K562 (cell line): Measurements from ENCODE around the gene MRPS31. TPM values are rescaled to one million over a fixed set of nuclear protein-coding genes. Genes with fewer than 3 reads are reported as not detected.
"Not testable (repeated sequence)": the region's sequence is repeated elsewhere in the genome, so short reads cannot be mapped to it uniquely, and the experiment has no call there.

Source experiments
- ATAC-seq: fragments of 200-7000 bp; cut with Tn5 transposase; 3 replicates; pipeline ENCODE4 v1.9.1; 2020; ENCODE audit warnings: moderate library complexity
- BruUV-seq: library from RNA; stranded (reverse); fragments of 400-500 nt; replicated peaks from 2 replicates; lab custom pipeline; 2021; lab: Mats Ljungman, UMichigan
- CTCF ChIA-PET: fragments of 300-600 bp; formaldehyde crosslinking; extraction: SDS; loops from one replicate; lab custom pipeline; 2021; ENCODE audit warnings: low intra/inter-chr PET ratio; lab: Yijun Ruan, JAX
- POLR2A ChIA-PET: fragments of 300-600, 350-650 bp; sonication (Branson Sonifier 250); formaldehyde crosslinking; extraction: SDS; loops from one replicate; lab custom pipeline; 2021; ENCODE audit warnings: antibody characterized with exemption, inconsistent platforms; lab: Yijun Ruan, JAX
- DNase-seq, 4 experiments: peaks; one replicate each; pipeline versions ENCODE4 v3.0.0 to v3.0.0-alpha.2; 2011 to 2018; ENCODE audit warnings: low spot score in 3 of 4, mixed read lengths in 3 of 4; ENCODE audit errors: extremely low read depth in 1 of 4
- FAIRE-seq: peaks from 2 replicates; lab custom pipeline; 2011; peaks lifted over from hg19 to GRCh38; lab: Jason Lieb, UNC
- H2AFZ ChIP-seq: 2 replicates; pipeline ENCODE4 v1.6.0; 2011; ENCODE audit warnings: low read depth, low read length, control low read depth, inconsistent platforms
- H3K27ac ChIP-seq: fragments of 200-600 bp; 3 replicates; pipeline ENCODE4 v1.8.0; 2011; ENCODE audit warnings: low read depth, mild to moderate bottlenecking, control low read depth, inconsistent platforms, low read length, moderate library complexity, mixed read lengths; ENCODE audit errors: extremely low read depth
- H3K27me3 ChIP-seq, 2 experiments: fragments of 300-600 bp in 1 of 2; 2 replicates in 1 of 2; 3 replicates in 1 of 2; pipeline versions ENCODE4 v1.6.0 to v1.8.0; 2011; ENCODE audit warnings: inconsistent platforms in 2 of 2, low read length in 2 of 2, mild to moderate bottlenecking in 1 of 2, mixed read lengths in 1 of 2, moderate library complexity in 1 of 2; ENCODE audit not compliant: control insufficient read depth in 2 of 2, insufficient read depth in 2 of 2
- H3K36me3 ChIP-seq: fragments of 300-600 bp; 3 replicates; pipeline ENCODE4 v1.8.0; 2011; ENCODE audit warnings: mild to moderate bottlenecking, low read length, inconsistent platforms; ENCODE audit not compliant: control insufficient read depth, insufficient read depth
- H3K4me1 ChIP-seq, 2 experiments: fragments of 200-600 bp in 1 of 2; replicated peaks in 1 of 2; 2 replicates in 1 of 2; 3 replicates in 1 of 2; pipeline versions ENCODE4 v1.5.1 to v1.8.0; 2011; ENCODE audit warnings: inconsistent platforms in 2 of 2, low read length in 2 of 2, mild to moderate bottlenecking in 1 of 2, mixed read lengths in 1 of 2, moderate library complexity in 1 of 2; ENCODE audit not compliant: control insufficient read depth in 2 of 2, insufficient read depth in 2 of 2
- H3K4me2 ChIP-seq: 2 replicates; pipeline ENCODE4 v1.6.1; 2011; ENCODE audit warnings: low read length, control low read depth, inconsistent platforms, mixed read lengths; ENCODE audit not compliant: insufficient read depth
- H3K4me3 ChIP-seq: fragments of 200-600 bp; sonication (generic), shearing (Covaris generic); 2 replicates; pipeline ENCODE4 v1.5.1; 2016; ENCODE audit warnings: control low read depth, inconsistent platforms
- H3K79me2 ChIP-seq: fragments of 200-600 bp; 3 replicates; pipeline ENCODE4 v1.8.0; 2011; ENCODE audit warnings: low read length, inconsistent platforms; ENCODE audit not compliant: control insufficient read depth, insufficient read depth
- H3K9ac ChIP-seq, 2 experiments: 2 replicates each; pipeline versions ENCODE4 v1.6.0 to v1.6.1; 2011; ENCODE audit warnings: low read depth in 2 of 2, low read length in 2 of 2, control low read depth in 1 of 2, inconsistent platforms in 1 of 2, mild to moderate bottlenecking in 1 of 2, mixed read lengths in 1 of 2; ENCODE audit not compliant: insufficient read depth in 1 of 2
- H3K9me1 ChIP-seq: one replicate; pipeline ENCODE4 v1.6.0; 2011; ENCODE audit warnings: inconsistent platforms, mild to moderate bottlenecking, low read length, moderate library complexity; ENCODE audit not compliant: control insufficient read depth, insufficient read depth
- H3K9me3 ChIP-seq: replicated peaks from 2 replicates; pipeline ENCODE4 v1.5.1; 2011; ENCODE audit warnings: low read depth, low read length, inconsistent platforms; ENCODE audit not compliant: control insufficient read depth, insufficient read depth
- H4K20me1 ChIP-seq: replicated peaks from 2 replicates; pipeline ENCODE4 v1.6.1; 2011; ENCODE audit warnings: low read length, inconsistent platforms, mixed read lengths; ENCODE audit not compliant: control insufficient read depth, insufficient read depth
- RFX7 ChIP-seq: fragments of 250-450 bp; sonication (Bioruptor Pico); IDR thresholded peaks from 2 replicates; pipeline ENCODE4 v1.5.1; 2021; ENCODE audit warnings: mild to moderate bottlenecking
- ZBTB8A ChIP-seq: fragments of 450-650 bp; IDR thresholded peaks from 2 replicates; pipeline ENCODE4 v1.6.1; 2018; ENCODE audit warnings: mild to moderate bottlenecking, moderate library complexity; ENCODE audit not compliant: partially characterized antibody
- ZNF311 ChIP-seq: fragments of 250-450 bp; sonication (Bioruptor Pico); IDR thresholded peaks from 2 replicates; pipeline ENCODE4 v1.4.0; 2020; ENCODE audit warnings: mild to moderate bottlenecking, moderate library complexity
- WGBS: fragments of 100-300 bp; shearing (Covaris generic); methylation state at CpG from one replicate; pipeline ENCODE4 v1.1.6; 2016; ENCODE audit warnings: low coverage, mixed read lengths; ENCODE audit not compliant: insufficient coverage; ENCODE audit errors: missing lambda C conversion rate; 5-methylcytosine and 5-hydroxymethylcytosine counted together
- in situ Hi-C: fragments of 300-500 bp; cut with MboI; formaldehyde crosslinking; loops from 4 replicates; pipeline ENCODE4 v1.15.0; 2018; ENCODE audit warnings: inconsistent platforms, mixed read lengths
- intact Hi-C: fragments of 100-400 bp; cut with micrococcal nuclease; formaldehyde crosslinking; loops from 2 replicates; pipeline ENCODE4 v1.14.2; 2022
- polyA plus RNA-seq, 8 experiments: library from polyadenylated mRNA; depleted of rRNA in 4 of 8; stranded (reverse) in 5 of 8; unstranded in 3 of 8; fragments of >200 nt; fragmentation: Nextera tagmentation in 2 of 8; fragmentation: Illumina TruSeq in 1 of 8; extraction: Ambion mirVana in 2 of 8; extraction: Trizol in 1 of 8; gene quantifications; 2 replicates each; pipeline versions ENCODE4 v1.2.1 to v1.2.3, GENCODE V29; 2011 to 2014; ENCODE audit warnings: inconsistent platforms in 1 of 8, missing spikeins in 1 of 8
- total RNA-seq, 7 experiments: library from RNA; depleted of rRNA in 6 of 7; stranded (reverse); fragments of >200 nt in 6 of 7; fragmentation: Illumina TruSeq in 2 of 7; extraction: Trizol in 2 of 7; gene quantifications; 2 replicates each; pipeline versions ENCODE4 v1.2.1 to v1.2.3, GENCODE V29; 2011 to 2021; ENCODE audit warnings: low replicate concordance in 1 of 7
- TF ChIP-seq, protein P1 (sequence below): fragments of 250-450 bp; sonication (Bioruptor Pico); IDR thresholded peaks from 2 replicates; pipeline ENCODE4 v1.4.0; 2020
- TF ChIP-seq, protein P2 (sequence below), 3 experiments: IDR thresholded peaks in 2 of 3; conservative IDR thresholded peaks in 1 of 3; 2 replicates each; pipeline ENCODE4 v1.5.1; 2011 to 2012; ENCODE audit warnings: low read length in 3 of 3, mild to moderate bottlenecking in 3 of 3, control low read depth in 2 of 3, improper control_type of control experiment in 1 of 3, inconsistent platforms in 1 of 3, low read depth in 1 of 3, mixed read lengths in 1 of 3, moderate library complexity in 1 of 3; ENCODE audit not compliant: insufficient read depth in 2 of 3

The MRPS31 gene
- total and polyA plus RNA-seq, 9 of the 15 experiments (the other 6 are each of a cell fraction or from before 2014, with no cell fraction given): 20.3 to 57.8 (median 37.1) TPM

DNA sequence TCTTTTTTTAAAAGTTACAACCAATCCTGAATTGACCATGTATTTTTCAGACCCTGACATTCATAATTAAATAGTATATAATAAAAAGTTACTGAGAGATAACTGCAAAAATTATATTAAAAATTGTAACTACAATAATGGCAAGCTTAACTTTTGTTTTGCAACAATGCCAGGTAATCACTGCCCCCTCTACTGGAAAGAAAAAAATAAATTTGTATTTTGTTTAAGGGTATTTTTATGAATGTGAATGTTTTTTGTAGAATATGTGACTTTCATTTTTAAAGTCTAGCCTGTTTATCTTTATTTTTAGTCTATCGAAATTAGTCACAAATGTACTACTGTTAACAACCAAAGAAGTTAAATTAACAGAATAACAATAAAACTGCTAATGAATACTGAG lies 21.7 kb downstream of the MRPS31 start:
- ATAC-seq: no peak
- CTCF ChIA-PET: no interaction called here
- H3K36me3 ChIP-seq: peaks cover 29% of the 10 kb centered on the region; the same call in 1 of the 3 replicates

GRCh38 chr13:40735232-40735548 lies 35.8 kb downstream of the MRPS31 start:
- H3K36me3 ChIP-seq, intact Hi-C loops, BruUV-seq, H3K27me3 ChIP-seq, in situ Hi-C loops, H3K79me2 ChIP-seq, ATAC-seq, H2AFZ ChIP-seq, H3K4me1 ChIP-seq, H3K9ac ChIP-seq, DNase-seq, H3K9me3 ChIP-seq, H3K4me3 ChIP-seq, H4K20me1 ChIP-seq, H3K9me1 ChIP-seq, H3K4me2 ChIP-seq, H3K27ac ChIP-seq, POLR2A ChIA-PET, CTCF ChIA-PET, FAIRE-seq: not testable (repeated sequence)
- WGBS: no CpG with 5 or more reads among the region's 11 CpGs

More for the DNA sequence above, 21.7 kb downstream of the MRPS31 start:
- Histone ChIP-seq H3K4me2 (no peak overlapping the region), H3K9ac (no peak overlapping the region), H3K27me3 (no peaks in the 10 kb centered on the region), H2AFZ (no peak overlapping the region), H3K9me1 (no peaks in the 10 kb centered on the region), H3K79me2 (no peaks in the 10 kb centered on the region), H3K27ac (no peak overlapping the region), H3K9me3 (no peaks in the 10 kb centered on the region), H3K4me3 (no peak overlapping the region), H4K20me1 (no peaks in the 10 kb centered on the region), H3K4me1 (no peaks in the 10 kb centered on the region)
- in situ Hi-C loops: no loop called here
- no peak for DNase-seq
- 33% methylated on average over 1 of the region's 1 CpG for whole genome bisulfite sequencing
- TF ChIP-seq, protein P1, sequence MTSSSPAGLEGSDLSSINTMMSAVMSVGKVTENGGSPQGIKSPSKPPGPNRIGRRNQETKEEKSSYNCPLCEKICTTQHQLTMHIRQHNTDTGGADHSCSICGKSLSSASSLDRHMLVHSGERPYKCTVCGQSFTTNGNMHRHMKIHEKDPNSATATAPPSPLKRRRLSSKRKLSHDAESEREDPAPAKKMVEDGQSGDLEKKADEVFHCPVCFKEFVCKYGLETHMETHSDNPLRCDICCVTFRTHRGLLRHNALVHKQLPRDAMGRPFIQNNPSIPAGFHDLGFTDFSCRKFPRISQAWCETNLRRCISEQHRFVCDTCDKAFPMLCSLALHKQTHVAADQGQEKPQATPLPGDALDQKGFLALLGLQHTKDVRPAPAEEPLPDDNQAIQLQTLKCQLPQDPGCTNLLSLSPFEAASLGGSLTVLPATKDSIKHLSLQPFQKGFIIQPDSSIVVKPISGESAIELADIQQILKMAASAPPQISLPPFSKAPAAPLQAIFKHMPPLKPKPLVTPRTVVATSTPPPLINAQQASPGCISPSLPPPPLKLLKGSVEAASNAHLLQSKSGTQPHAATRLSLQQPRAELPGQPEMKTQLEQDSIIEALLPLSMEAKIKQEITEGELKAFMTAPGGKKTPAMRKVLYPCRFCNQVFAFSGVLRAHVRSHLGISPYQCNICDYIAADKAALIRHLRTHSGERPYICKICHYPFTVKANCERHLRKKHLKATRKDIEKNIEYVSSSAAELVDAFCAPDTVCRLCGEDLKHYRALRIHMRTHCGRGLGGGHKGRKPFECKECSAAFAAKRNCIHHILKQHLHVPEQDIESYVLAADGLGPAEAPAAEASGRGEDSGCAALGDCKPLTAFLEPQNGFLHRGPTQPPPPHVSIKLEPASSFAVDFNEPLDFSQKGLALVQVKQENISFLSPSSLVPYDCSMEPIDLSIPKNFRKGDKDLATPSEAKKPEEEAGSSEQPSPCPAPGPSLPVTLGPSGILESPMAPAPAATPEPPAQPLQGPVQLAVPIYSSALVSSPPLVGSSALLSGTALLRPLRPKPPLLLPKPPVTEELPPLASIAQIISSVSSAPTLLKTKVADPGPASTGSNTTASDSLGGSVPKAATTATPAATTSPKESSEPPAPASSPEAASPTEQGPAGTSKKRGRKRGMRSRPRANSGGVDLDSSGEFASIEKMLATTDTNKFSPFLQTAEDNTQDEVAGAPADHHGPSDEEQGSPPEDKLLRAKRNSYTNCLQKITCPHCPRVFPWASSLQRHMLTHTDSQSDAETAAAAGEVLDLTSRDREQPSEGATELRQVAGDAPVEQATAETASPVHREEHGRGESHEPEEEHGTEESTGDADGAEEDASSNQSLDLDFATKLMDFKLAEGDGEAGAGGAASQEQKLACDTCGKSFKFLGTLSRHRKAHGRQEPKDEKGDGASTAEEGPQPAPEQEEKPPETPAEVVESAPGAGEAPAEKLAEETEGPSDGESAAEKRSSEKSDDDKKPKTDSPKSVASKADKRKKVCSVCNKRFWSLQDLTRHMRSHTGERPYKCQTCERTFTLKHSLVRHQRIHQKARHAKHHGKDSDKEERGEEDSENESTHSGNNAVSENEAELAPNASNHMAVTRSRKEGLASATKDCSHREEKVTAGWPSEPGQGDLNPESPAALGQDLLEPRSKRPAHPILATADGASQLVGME (CRISPR knock-in tag): no peak
- TF ChIP-seq, protein P2, sequence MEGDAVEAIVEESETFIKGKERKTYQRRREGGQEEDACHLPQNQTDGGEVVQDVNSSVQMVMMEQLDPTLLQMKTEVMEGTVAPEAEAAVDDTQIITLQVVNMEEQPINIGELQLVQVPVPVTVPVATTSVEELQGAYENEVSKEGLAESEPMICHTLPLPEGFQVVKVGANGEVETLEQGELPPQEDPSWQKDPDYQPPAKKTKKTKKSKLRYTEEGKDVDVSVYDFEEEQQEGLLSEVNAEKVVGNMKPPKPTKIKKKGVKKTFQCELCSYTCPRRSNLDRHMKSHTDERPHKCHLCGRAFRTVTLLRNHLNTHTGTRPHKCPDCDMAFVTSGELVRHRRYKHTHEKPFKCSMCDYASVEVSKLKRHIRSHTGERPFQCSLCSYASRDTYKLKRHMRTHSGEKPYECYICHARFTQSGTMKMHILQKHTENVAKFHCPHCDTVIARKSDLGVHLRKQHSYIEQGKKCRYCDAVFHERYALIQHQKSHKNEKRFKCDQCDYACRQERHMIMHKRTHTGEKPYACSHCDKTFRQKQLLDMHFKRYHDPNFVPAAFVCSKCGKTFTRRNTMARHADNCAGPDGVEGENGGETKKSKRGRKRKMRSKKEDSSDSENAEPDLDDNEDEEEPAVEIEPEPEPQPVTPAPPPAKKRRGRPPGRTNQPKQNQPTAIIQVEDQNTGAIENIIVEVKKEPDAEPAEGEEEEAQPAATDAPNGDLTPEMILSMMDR (IDR thresholded peaks at IDR 0.05 in 2 of 3, conservative IDR thresholded peaks at IDR 0.05 in 1 of 3; ENCODE audit: insufficient read depth in 2 of 3, low read depth in 1 of 3, low read length in 3 of 3): peak in 1 of 3 experiments; percentile 7; a peak in 1 of 6 replicates
- no peak for TF ChIP-seq ZBTB8A
- TF ChIP-seq RFX7 (CRISPR knock-in tag): no peak
- no peak for TF ChIP-seq ZNF311 (CRISPR knock-in tag)
- no peak for FAIRE-seq
- intact Hi-C loops: no loop called here
- POLR2A ChIA-PET: no interaction called here
- BruUV-seq: no TSS peak
